Mononuclear cell (primary cell): ENCODE results near the gene TRAFD1. TPM values are rescaled to one million over a fixed set of nuclear protein-coding genes. Genes with fewer than 3 reads are reported as not detected.
"Not testable (repeated sequence)": the region's sequence is repeated elsewhere in the genome, so short reads cannot be mapped to it uniquely, and the experiment has no call there.

ENCODE experiments used
- H3K27me3 ChIP-seq: 2 replicates; pipeline ENCODE4 v1.6.0; 2011; ENCODE audit warnings: low read length, control low read depth; ENCODE audit not compliant: insufficient read depth
- H3K4me1 ChIP-seq: 2 replicates; pipeline ENCODE4 v1.5.1; 2011; ENCODE audit warnings: mild to moderate bottlenecking, low read length, control low read depth; ENCODE audit not compliant: insufficient read depth
- H3K4me3 ChIP-seq: 2 replicates; pipeline ENCODE4 v1.5.1; 2011; ENCODE audit warnings: mild to moderate bottlenecking, low read length, moderate library complexity
- H3K9me3 ChIP-seq: 2 replicates; pipeline ENCODE4 v1.5.1; 2011; ENCODE audit warnings: low read depth, mild to moderate bottlenecking, control low read depth, low read length
- total RNA-seq: library from RNA; depleted of rRNA; stranded (reverse); fragments of >200 nt; gene quantifications from one replicate; pipeline ENCODE4 v1.2.3, GENCODE V29; 2012

TRAFD1 gene
- total RNA-seq, 1 donor: 44.5 TPM

GRCh38 chr12:112130441-112130998 lies 5.2 kb downstream of the TRAFD1 start:
- Histone ChIP-seq H3K4me3 (peak overlapping the region; percentile 7), H3K4me1 (peaks cover 60% of the 10 kb centered on the region), H3K9me3 (no peaks in the 10 kb centered on the region), H3K27me3 (no peaks in the 10 kb centered on the region)

GRCh38 chr12:112131686-112132085 lies 6.3 kb downstream of the TRAFD1 start:
- no peaks in the 10 kb centered on the region for H3K27me3 ChIP-seq
- H3K4me1 ChIP-seq: peaks cover 53% of the 10 kb centered on the region
- no peaks in the 10 kb centered on the region for H3K9me3 ChIP-seq
- no peak overlapping the region for H3K4me3 ChIP-seq

GRCh38 chr12:112133418-112133817 lies 8.1 kb downstream of the TRAFD1 start:
- no peaks in the 10 kb centered on the region for H3K27me3 ChIP-seq
- no peak overlapping the region for H3K4me3 ChIP-seq
- peaks cover 40% of the 10 kb centered on the region for H3K4me1 ChIP-seq
- H3K9me3 ChIP-seq: no peaks in the 10 kb centered on the region

- Histone ChIP-seq H3K4me3 (no peak overlapping the region), H3K9me3 (no peaks in the 10 kb centered on the region), H3K4me1 (peaks cover 37% of the 10 kb centered on the region), H3K27me3 (no peaks in the 10 kb centered on the region)
Measured at GRCh38 chr12:112134731-112135130, 9.4 kb downstream of the TRAFD1 start.

GRCh38 chr12:112140728-112141127 lies 15.4 kb downstream of the TRAFD1 start:
- peaks cover 32% of the 10 kb centered on the region for H3K4me1 ChIP-seq
- H3K27me3 ChIP-seq: no peaks in the 10 kb centered on the region
- no peaks in the 10 kb centered on the region for H3K9me3 ChIP-seq
- H3K4me3 ChIP-seq: no peak overlapping the region

GRCh38 chr12:112146123-112146522 lies 20.8 kb downstream of the TRAFD1 start:
- Histone ChIP-seq H3K4me3 (no peak overlapping the region), H3K9me3 (no peaks in the 10 kb centered on the region), H3K27me3 (no peaks in the 10 kb centered on the region), H3K4me1 (peaks cover 12% of the 10 kb centered on the region)

GRCh38 chr12:112148031-112148513 lies 22.7 kb downstream of the TRAFD1 start:
- Histone ChIP-seq H3K4me1 (peaks cover 8% of the 10 kb centered on the region), H3K4me3 (no peak overlapping the region), H3K27me3 (no peaks in the 10 kb centered on the region), H3K9me3 (no peaks in the 10 kb centered on the region)

- no peaks in the 10 kb centered on the region for H3K9me3 ChIP-seq
- H3K4me3 ChIP-seq: no peak overlapping the region
- H3K27me3 ChIP-seq: no peaks in the 10 kb centered on the region
- peaks cover 8% of the 10 kb centered on the region for H3K4me1 ChIP-seq
Measured at GRCh38 chr12:112149596-112149995, 24.2 kb downstream of the TRAFD1 start.

- peaks cover 3% of the 10 kb centered on the region for H3K4me1 ChIP-seq
- no peaks in the 10 kb centered on the region for H3K27me3 ChIP-seq
- H3K9me3 ChIP-seq: no peaks in the 10 kb centered on the region
- no peak overlapping the region for H3K4me3 ChIP-seq
Measured at GRCh38 chr12:112151766-112152541, 26.6 kb downstream of the TRAFD1 start.

GRCh38 chr12:112153181-112153892 lies 28.0 kb downstream of the TRAFD1 start:
- Histone ChIP-seq H3K4me3 (no peak overlapping the region), H3K9me3 (no peaks in the 10 kb centered on the region), H3K4me1 (peaks cover 3% of the 10 kb centered on the region), H3K27me3 (no peaks in the 10 kb centered on the region)

GRCh38 chr12:112153893-112154219 lies 28.5 kb downstream of the TRAFD1 start:
- Histone ChIP-seq H3K4me3 (no peak overlapping the region), H3K9me3 (no peaks in the 10 kb centered on the region), H3K27me3 (no peaks in the 10 kb centered on the region), H3K4me1 (peaks cover 9% of the 10 kb centered on the region)

- H3K4me3 ChIP-seq, H3K27me3 ChIP-seq, H3K9me3 ChIP-seq: not testable (repeated sequence)
- H3K4me1 ChIP-seq: peaks cover 18% of the 10 kb centered on the region
Measured at GRCh38 chr12:112158461-112159145, 33.2 kb downstream of the TRAFD1 start.

GRCh38 chr12:112159146-112159541 lies 33.8 kb downstream of the TRAFD1 start:
- Histone ChIP-seq H3K27me3 (no peaks in the 10 kb centered on the region), H3K4me1 (peaks cover 18% of the 10 kb centered on the region), H3K4me3 (no peak overlapping the region)

GRCh38 chr12:112160611-112161010 lies 35.3 kb downstream of the TRAFD1 start:
- Histone ChIP-seq H3K27me3 (no peaks in the 10 kb centered on the region), H3K4me3 (no peak overlapping the region), H3K9me3 (no peaks in the 10 kb centered on the region), H3K4me1 (peaks cover 18% of the 10 kb centered on the region)

More at GRCh38 chr12:112159146-112159541, 33.8 kb downstream of the TRAFD1 start:
- no peaks in the 10 kb centered on the region for H3K9me3 ChIP-seq

GRCh38 chr12:112161711-112162110 lies 36.4 kb downstream of the TRAFD1 start:
- peaks cover 18% of the 10 kb centered on the region for H3K4me1 ChIP-seq
- H3K27me3 ChIP-seq: no peaks in the 10 kb centered on the region

More at GRCh38 chr12:112161711-112162110, 36.4 kb downstream of the TRAFD1 start:
- no peak overlapping the region for H3K4me3 ChIP-seq
- no peaks in the 10 kb centered on the region for H3K9me3 ChIP-seq
